Stomach (tissue), 9 donors: ENCODE data around the gene TMEM72. TPM values are rescaled to one million over a fixed set of nuclear protein-coding genes. Genes with fewer than 3 reads are reported as not detected.
A peak's percentile ranks its signal among the peaks of the same experiment; 100 is the strongest.

Experiments used
- DNase-seq, 2 donors: peaks; one replicate each; pipeline versions ENCODE4 v3.0.0 to v3.0.0-alpha.2; 2013 to 2019
- H3K27ac ChIP-seq, 5 donors: fragments of 200-600 bp in 4 of 5; sonication (generic) in 4 of 5; one replicate each; pipeline ENCODE4 v1.5.1; 2013 to 2019; ENCODE audit warnings: mild to moderate bottlenecking in 1 of 5, moderate library complexity in 1 of 5
- H3K27me3 ChIP-seq, 3 donors: fragments of 200-600 bp; sonication (generic); one replicate each; pipeline ENCODE4 v1.5.1; 2017 to 2019; ENCODE audit warnings: mixed run types in 1 of 3
- H3K36me3 ChIP-seq, 4 donors: fragments of 200-600 bp; sonication (generic); 1 replicate in 3 of 4; 2 replicates in 1 of 4; pipeline ENCODE4 v1.5.1; 2016 to 2019
- H3K4me1 ChIP-seq, 4 donors: fragments of 200-600 bp; sonication (generic); one replicate each; pipeline ENCODE4 v1.5.1; 2016 to 2019
- H3K4me3 ChIP-seq, 4 donors: fragments of 200-600 bp; sonication (generic) in 3 of 4; one replicate each; pipeline ENCODE4 v1.5.1; 2016 to 2019; ENCODE audit warnings: mild to moderate bottlenecking in 1 of 4
- H3K9me3 ChIP-seq, 4 donors: fragments of 200-600 bp; sonication (generic); one replicate each; pipeline ENCODE4 v1.5.1; 2016 to 2019
- CTCF ChIP-seq, 7 experiments: fragments of 450-650 bp in 4 of 7; fragments of 200-600 bp in 3 of 7; sonication (generic) in 3 of 7; IDR thresholded peaks; one replicate each; pipeline ENCODE4 v1.5.1; 2016 to 2019; ENCODE audit warnings: antibody characterized with exemption in 7 of 7, control low read depth in 2 of 7, mild to moderate bottlenecking in 1 of 7
- EP300 ChIP-seq: sonication (generic); formaldehyde crosslinking; IDR thresholded peaks from one replicate; pipeline ENCODE4 v1.6.1; 2017; ENCODE audit warnings: antibody characterized with exemption
- POLR2A ChIP-seq, 4 donors: fragments of 450-650 bp; IDR thresholded peaks; one replicate each; pipeline ENCODE4 v1.6.1; 2016; ENCODE audit warnings: antibody characterized with exemption in 4 of 4, control low read depth in 2 of 4, mild to moderate bottlenecking in 1 of 4, moderate library complexity in 1 of 4
- POLR2AphosphoS5 ChIP-seq, 3 donors: sonication (generic); formaldehyde crosslinking; IDR thresholded peaks; one replicate each; pipeline ENCODE4 v1.6.1; 2016; ENCODE audit warnings: antibody characterized with exemption in 3 of 3
- WGBS, 5 donors: extraction: QIAGEN DNeasy Blood & Tissue Kit in 3 of 5; methylation state at CpG; one replicate each; pipeline versions ENCODE4 v1.1.5 to v1.1.7; 2013 to 2018; 5-methylcytosine and 5-hydroxymethylcytosine counted together
- intact Hi-C: fragments of 100-400 bp; cut with DNase I; formaldehyde crosslinking; loops from one replicate; pipeline ENCODE4 v1.15.1; 2023; ENCODE audit warnings: low total_unique reads
- polyA plus RNA-seq, 3 donors: library from polyadenylated mRNA; stranded (reverse); fragments of 200-250 nt; gene quantifications; one replicate each; pipeline ENCODE4 v1.2.3, GENCODE V29; 2013
- total RNA-seq, 5 donors: library from RNA; depleted of rRNA; stranded (reverse); fragments of >200 nt; gene quantifications; one replicate each; pipeline versions ENCODE4 v1.1.0 to v1.2.3, GENCODE V29; 2014 to 2016
- donor health status: healthy with polysubstance abuse.
- donor health status: Bipolar disorder and iron deficiency.
- donor health status: healthy.

Gene TMEM72
- total and polyA plus RNA-seq, 8 donors: 0.13 to 30.4 (median 1.3) TPM; not detected in 5

- Histone ChIP-seq H3K4me1 (peaks cover 11 to 52% (median 27%) of the 10 kb centered on the region in 4 donors), H3K36me3 (no peaks in the 10 kb centered on the region), H3K9me3 (no peaks in the 10 kb centered on the region), H3K27me3 (no peaks in the 10 kb centered on the region), H3K27ac (peak overlapping the region; percentile 33 to 69 (median 41)), H3K4me3 (no peak overlapping the region)
- peak in 1 of 2 donors; percentile 41 for DNase-seq
- intact Hi-C loops: no loop called here
- 22 to 61% (median 27%) methylated on average over 7 of the region's 7 CpGs for WGBS, 5 donors
- TF ChIP-seq CTCF (IDR thresholded peaks at IDR 0.05): no peak
- TF ChIP-seq EP300: no peak
- no peak for TF ChIP-seq POLR2A (IDR thresholded peaks at IDR 0.05)
- TF ChIP-seq POLR2AphosphoS5 (IDR thresholded peaks at IDR 0.05): no peak
Observed at GRCh38 chr10:44910602-44911001, 535 bp upstream of the TMEM72 start.

- Histone ChIP-seq H3K4me3 (no peak overlapping the region), H3K27ac (peak overlapping the region in 2 of 5 donors; percentile 33 to 38), H3K36me3 (no peaks in the 10 kb centered on the region), H3K9me3 (no peaks in the 10 kb centered on the region), H3K4me1 (peaks cover 11 to 52% (median 27%) of the 10 kb centered on the region in 4 donors), H3K27me3 (no peaks in the 10 kb centered on the region)
- DNase-seq: no peak
- TF ChIP-seq POLR2A (IDR thresholded peaks at IDR 0.05) (no peak), EP300 (no peak), CTCF (IDR thresholded peaks at IDR 0.05) (no peak), POLR2AphosphoS5 (IDR thresholded peaks at IDR 0.05) (no peak)
- WGBS, 5 donors: 87 to 100% (median 91%) methylated on average over 2 to 3 of the region's 3 CpGs
- intact Hi-C loops: no loop called here
Observed at GRCh38 chr10:44911951-44912350, 814 bp downstream of the TMEM72 start.

- no peak overlapping the region for H3K4me3 ChIP-seq
- peak in 1 of 2 donors; percentile 55 for DNase-seq
- 61 to 78% (median 75%) methylated on average over 12 of the region's 12 CpGs for WGBS, 5 donors
Observed at GRCh38 chr10:44913350-44914081, 2.4 kb downstream of the TMEM72 start.

GRCh38 chr10:44914891-44915290 is 3.8 kb downstream of the TMEM72 start:
- H3K9me3 ChIP-seq: no peaks in the 10 kb centered on the region
- H3K36me3 ChIP-seq: no peaks in the 10 kb centered on the region
- intact Hi-C loops: no loop called here
- 86 to 96% (median 93%) methylated on average over 2 of the region's 2 CpGs for WGBS, 5 donors
- DNase-seq: no peak
- peaks cover 11 to 43% (median 27%) of the 10 kb centered on the region in 4 donors for H3K4me1 ChIP-seq
- TF ChIP-seq POLR2AphosphoS5 (IDR thresholded peaks at IDR 0.05) (no peak), EP300 (no peak), CTCF (IDR thresholded peaks at IDR 0.05) (no peak), POLR2A (IDR thresholded peaks at IDR 0.05) (no peak)
- no peak overlapping the region for H3K27ac ChIP-seq
- no peak overlapping the region for H3K4me3 ChIP-seq
- no peaks in the 10 kb centered on the region for H3K27me3 ChIP-seq

More at GRCh38 chr10:44913350-44914081, 2.4 kb downstream of the TMEM72 start:
- TF ChIP-seq POLR2AphosphoS5 (IDR thresholded peaks at IDR 0.05) (no peak), POLR2A (IDR thresholded peaks at IDR 0.05) (no peak), CTCF (IDR thresholded peaks at IDR 0.05) (no peak), EP300 (no peak)
- intact Hi-C loops: no loop called here
- H3K9me3 ChIP-seq: no peaks in the 10 kb centered on the region
- H3K4me1 ChIP-seq: peaks cover 11 to 47% (median 27%) of the 10 kb centered on the region in 4 donors
- H3K27ac ChIP-seq: no peak overlapping the region
- H3K27me3 ChIP-seq: no peaks in the 10 kb centered on the region
- H3K36me3 ChIP-seq: no peaks in the 10 kb centered on the region
